Ovary (tissue), 9 donors: ENCODE measurements around the gene COX15. TPM values are rescaled to one million over a fixed set of nuclear protein-coding genes. Genes with fewer than 3 reads are reported as not detected.

Experiments
- DNase-seq, 5 donors: peaks; one replicate each; pipeline ENCODE4 v3.0.0-alpha.2; 2019 to 2020
- H3K27ac ChIP-seq, 2 donors: fragments of 200-600 bp; one replicate each; pipeline versions ENCODE4 v1.5.1 to v1.8.0; 2019 to 2022
- H3K27me3 ChIP-seq: fragments of 200-600 bp; one replicate; pipeline ENCODE4 v1.8.0; 2022
- H3K36me3 ChIP-seq: fragments of 200-600 bp; sonication (generic); one replicate; pipeline ENCODE4 v1.5.1; 2019
- H3K4me1 ChIP-seq: one replicate; pipeline ENCODE4 v1.8.1; 2013; ENCODE audit warnings: mild to moderate bottlenecking, moderate library complexity; ENCODE audit not compliant: insufficient read depth
- H3K4me3 ChIP-seq: fragments of 200-600 bp; sonication (generic); one replicate; pipeline ENCODE4 v1.5.1; 2017
- H3K9me3 ChIP-seq, 2 donors: fragments of 200-600 bp in 1 of 2; sonication (generic) in 1 of 2; one replicate each; pipeline versions ENCODE4 v1.5.1 to v1.8.1; 2013 to 2019; ENCODE audit warnings: mild to moderate bottlenecking in 1 of 2, moderate library complexity in 1 of 2
- EP300 ChIP-seq: sonication (generic); formaldehyde crosslinking; IDR thresholded peaks from one replicate; pipeline ENCODE4 v1.6.1; 2017; ENCODE audit warnings: antibody characterized with exemption
- POLR2A ChIP-seq: fragments of 450-650 bp; IDR thresholded peaks from one replicate; pipeline ENCODE4 v1.6.1; 2017; ENCODE audit warnings: antibody characterized with exemption, mild to moderate bottlenecking, moderate library complexity
- WGBS, 3 donors: extraction: QIAGEN DNeasy Blood & Tissue Kit in 1 of 3; methylation state at CpG; one replicate each; pipeline versions ENCODE4 v1.1.5 to v1.1.7; 2013 to 2017; 5-methylcytosine and 5-hydroxymethylcytosine counted together
- intact Hi-C, 4 donors: fragments of 100-400 bp; cut with DNase I; formaldehyde crosslinking; loops; one replicate each; pipeline versions ENCODE4 v1.11.0 to v1.15.1; 2022 to 2023
- polyA plus RNA-seq, 2 donors: library from polyadenylated mRNA; stranded (reverse); fragments of 200-250 nt in 1 of 2; fragments of 350-450 nt in 1 of 2; fragmentation: Illumina TruSeq in 1 of 2; extraction: RNeasy Lipid Tissue Mini Kit (QIAGEN cat#74804) in 1 of 2; gene quantifications; one replicate each; pipeline ENCODE4 v1.2.3, GENCODE V29; 2013 to 2014
- total RNA-seq, 7 donors: library from RNA; depleted of rRNA in 2 of 7; stranded (reverse); fragments of >200 nt in 2 of 7; fragmentation: NEBNext Ultra II Directional in 3 of 7; extraction: Animal tissue kit (Norgen Biotek cat#: 25700) in 3 of 7; gene quantifications; one replicate each; pipeline versions ENCODE4 v1.1.0 to v1.2.4, GENCODE V29; 2016 to 2023
- TF ChIP-seq, protein P1 (sequence below), 3 donors: fragments of 450-650 bp in 2 of 3; fragments of 200-600 bp in 1 of 3; IDR thresholded peaks; one replicate each; pipeline versions ENCODE4 v1.5.1 to v1.8.0; 2016 to 2022; ENCODE audit warnings: antibody characterized with exemption in 3 of 3, mild to moderate bottlenecking in 1 of 3
- donor health status: DM: no; HTN: no; CAD: no; lungs with moderate emphysema.
- donor health status: DM: no; HTN: no; CAD: no.
- donor health status: Bipolar disorder and iron deficiency.
- donor health status: DM: yes; HTN: yes; CAD: no.
- donor health status: DM: no; HTN: no; CAD: no.
- donor health status: DM: yes; HTN: yes; CAD: no.

COX15 gene
- total and polyA plus RNA-seq, 9 donors: 19.1 to 40.6 (median 36.5) TPM

DNA sequence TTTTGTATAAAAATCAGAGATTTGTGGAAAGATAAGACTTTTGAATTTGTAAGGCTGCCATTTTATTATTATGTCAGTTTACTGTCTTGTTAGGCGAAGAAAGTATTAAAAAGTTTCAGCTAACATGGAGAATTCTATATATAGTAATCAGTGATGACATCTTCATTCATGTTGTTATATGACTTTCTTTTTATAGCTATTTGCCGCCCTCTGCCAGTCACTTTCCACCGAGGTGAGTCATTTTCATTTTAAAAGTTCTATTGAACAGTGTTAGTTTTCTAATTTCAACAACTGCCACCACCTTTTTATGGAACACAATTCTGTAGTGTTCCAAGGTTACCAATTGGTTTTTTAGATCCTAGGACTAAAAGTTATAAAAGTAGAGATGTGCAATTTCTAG, 11.9 kb upstream of the COX15 start:
- Histone ChIP-seq H3K27me3 (no peaks in the 10 kb centered on the region), H3K4me3 (no peak overlapping the region), H3K9me3 (no peaks in the 10 kb centered on the region), H3K4me1 (no peaks in the 10 kb centered on the region), H3K27ac (no peak overlapping the region), H3K36me3 (no peaks in the 10 kb centered on the region)
- DNase-seq: no peak
- WGBS, 3 donors: 87 to 92% (median 88%) methylated on average over 3 of the region's 3 CpGs
- TF ChIP-seq EP300: no peak
- TF ChIP-seq, protein P1, sequence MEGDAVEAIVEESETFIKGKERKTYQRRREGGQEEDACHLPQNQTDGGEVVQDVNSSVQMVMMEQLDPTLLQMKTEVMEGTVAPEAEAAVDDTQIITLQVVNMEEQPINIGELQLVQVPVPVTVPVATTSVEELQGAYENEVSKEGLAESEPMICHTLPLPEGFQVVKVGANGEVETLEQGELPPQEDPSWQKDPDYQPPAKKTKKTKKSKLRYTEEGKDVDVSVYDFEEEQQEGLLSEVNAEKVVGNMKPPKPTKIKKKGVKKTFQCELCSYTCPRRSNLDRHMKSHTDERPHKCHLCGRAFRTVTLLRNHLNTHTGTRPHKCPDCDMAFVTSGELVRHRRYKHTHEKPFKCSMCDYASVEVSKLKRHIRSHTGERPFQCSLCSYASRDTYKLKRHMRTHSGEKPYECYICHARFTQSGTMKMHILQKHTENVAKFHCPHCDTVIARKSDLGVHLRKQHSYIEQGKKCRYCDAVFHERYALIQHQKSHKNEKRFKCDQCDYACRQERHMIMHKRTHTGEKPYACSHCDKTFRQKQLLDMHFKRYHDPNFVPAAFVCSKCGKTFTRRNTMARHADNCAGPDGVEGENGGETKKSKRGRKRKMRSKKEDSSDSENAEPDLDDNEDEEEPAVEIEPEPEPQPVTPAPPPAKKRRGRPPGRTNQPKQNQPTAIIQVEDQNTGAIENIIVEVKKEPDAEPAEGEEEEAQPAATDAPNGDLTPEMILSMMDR (IDR thresholded peaks at IDR 0.05): no peak
- no peak for TF ChIP-seq POLR2A
- intact Hi-C loops: no loop called here

DNA sequence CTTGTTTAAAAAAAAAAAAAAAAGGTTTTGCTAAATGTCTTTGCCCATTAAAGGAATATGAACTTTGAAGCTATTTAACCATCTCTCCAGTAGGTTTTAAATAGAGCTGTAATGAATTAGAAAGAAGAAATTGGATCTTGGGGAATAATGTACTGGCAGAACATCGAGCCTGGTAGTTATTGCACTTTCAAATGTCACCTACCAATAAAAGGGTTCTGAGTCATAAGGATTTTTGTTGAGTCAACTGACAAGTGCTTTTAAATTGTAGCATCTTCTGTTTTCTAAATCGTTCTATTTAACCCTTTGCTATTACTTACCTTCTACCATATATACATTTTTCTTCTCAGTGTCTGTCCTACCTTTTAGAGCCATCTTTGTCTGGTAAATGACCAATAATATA, 10.8 kb upstream of the COX15 start:
- H3K27ac ChIP-seq: no peak overlapping the region
- WGBS, 3 donors: 80 to 95% (median 92%) methylated on average over 2 of the region's 2 CpGs
- H3K9me3 ChIP-seq: no peaks in the 10 kb centered on the region
- DNase-seq: no peak
- intact Hi-C loops: no loop called here
- H3K4me1 ChIP-seq: no peaks in the 10 kb centered on the region
- H3K27me3 ChIP-seq: no peaks in the 10 kb centered on the region
- TF ChIP-seq POLR2A: no peak
- TF ChIP-seq, protein P1 (IDR thresholded peaks at IDR 0.05): no peak
- no peak for TF ChIP-seq EP300
- no peak overlapping the region for H3K4me3 ChIP-seq
- no peaks in the 10 kb centered on the region for H3K36me3 ChIP-seq

- no peak overlapping the region for H3K4me3 ChIP-seq
- TF ChIP-seq POLR2A: no peak
- TF ChIP-seq, protein P1 (IDR thresholded peaks at IDR 0.05): no peak
- no peak for TF ChIP-seq EP300
- DNase-seq: no peak
- H3K27ac ChIP-seq: no peak overlapping the region
- no peaks in the 10 kb centered on the region for H3K9me3 ChIP-seq
- no peaks in the 10 kb centered on the region for H3K27me3 ChIP-seq
- intact Hi-C loops: no loop called here
- H3K36me3 ChIP-seq: no peaks in the 10 kb centered on the region
- no peaks in the 10 kb centered on the region for H3K4me1 ChIP-seq
Observed at GRCh38 chr10:99742254-99742653, 10.3 kb upstream of the COX15 start.

DNA sequence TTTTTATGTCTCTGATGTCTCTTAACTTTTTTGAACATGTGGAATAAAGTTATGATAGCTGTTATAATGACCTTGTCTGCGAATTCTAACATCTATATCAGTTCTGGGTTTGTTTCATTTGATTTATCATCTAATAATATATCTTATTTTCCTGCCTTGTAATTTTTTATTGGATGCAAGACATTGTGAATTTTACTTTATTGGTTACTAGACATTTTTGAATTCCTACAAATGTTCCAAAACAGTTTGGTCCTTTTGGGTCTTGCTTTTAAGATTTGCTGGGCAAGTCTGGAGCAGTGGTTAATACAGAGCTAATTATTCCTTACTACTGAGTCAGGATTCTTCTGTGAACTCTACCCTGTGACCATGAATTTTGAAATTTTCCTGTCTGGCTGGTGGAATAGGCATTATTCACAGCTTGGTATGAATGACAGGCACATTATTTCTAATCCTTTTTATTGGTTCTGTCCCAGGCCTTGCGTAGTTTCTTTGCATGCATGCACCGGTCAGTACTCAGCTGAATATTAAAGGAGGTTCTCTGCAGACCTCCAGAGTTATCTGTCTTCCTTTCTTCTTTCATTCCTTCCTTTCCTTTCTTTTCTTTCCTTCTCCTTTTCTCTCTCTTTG, 9.1 kb upstream of the COX15 start:
- Histone ChIP-seq H3K4me3 (no peak overlapping the region), H3K27me3 (no peaks in the 10 kb centered on the region), H3K4me1 (no peaks in the 10 kb centered on the region), H3K36me3 (no peaks in the 10 kb centered on the region), H3K9me3 (no peaks in the 10 kb centered on the region), H3K27ac (no peak overlapping the region)
- intact Hi-C loops: no loop called here
- WGBS, 3 donors: 95 to 99% (median 97%) methylated on average over 3 of the region's 3 CpGs
- TF ChIP-seq POLR2A (no peak), EP300 (no peak)
- TF ChIP-seq, protein P1 (IDR thresholded peaks at IDR 0.05): no peak
- DNase-seq: no peak
